OCI-LY3 (cell line): ENCODE data around the gene CPZ.

ENCODE experiments used
- EZH2phosphoT487 ChIP-seq: fragments of 200-600 bp; shearing (Covaris generic); IDR thresholded peaks from 2 replicates; pipeline ENCODE4 v1.6.1; 2018; ENCODE audit warnings: antibody characterized with exemption, mixed run types, low read depth
- TF ChIP-seq, protein P1 (sequence below): fragments of 200-600, 300-600 bp; sonication (generic); IDR thresholded peaks from 2 replicates; pipeline ENCODE4 v1.5.1; 2014; ENCODE audit warnings: antibody characterized with exemption, low read length, low read depth

DNA sequence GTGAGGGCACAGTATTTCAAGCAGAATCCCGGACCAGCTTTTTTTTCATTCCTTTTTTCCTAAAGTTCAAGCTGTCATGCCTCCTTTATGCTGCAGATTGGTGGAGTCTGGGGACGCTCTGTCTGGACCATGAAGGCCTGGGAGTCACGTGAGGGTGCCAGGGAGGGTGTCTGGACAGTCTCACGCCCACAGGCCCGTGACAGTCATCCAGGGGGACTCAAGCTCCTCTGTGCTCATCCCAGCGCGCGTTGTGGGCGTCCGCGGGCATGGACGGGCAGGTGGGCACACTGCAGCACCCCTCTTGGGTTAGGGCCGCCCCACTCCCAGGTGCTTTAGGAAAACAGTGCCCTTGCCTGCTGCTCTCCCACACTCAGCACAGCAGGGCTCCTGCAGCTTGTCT is 4.8 kb downstream of the CPZ start:
- TF ChIP-seq, protein P1, sequence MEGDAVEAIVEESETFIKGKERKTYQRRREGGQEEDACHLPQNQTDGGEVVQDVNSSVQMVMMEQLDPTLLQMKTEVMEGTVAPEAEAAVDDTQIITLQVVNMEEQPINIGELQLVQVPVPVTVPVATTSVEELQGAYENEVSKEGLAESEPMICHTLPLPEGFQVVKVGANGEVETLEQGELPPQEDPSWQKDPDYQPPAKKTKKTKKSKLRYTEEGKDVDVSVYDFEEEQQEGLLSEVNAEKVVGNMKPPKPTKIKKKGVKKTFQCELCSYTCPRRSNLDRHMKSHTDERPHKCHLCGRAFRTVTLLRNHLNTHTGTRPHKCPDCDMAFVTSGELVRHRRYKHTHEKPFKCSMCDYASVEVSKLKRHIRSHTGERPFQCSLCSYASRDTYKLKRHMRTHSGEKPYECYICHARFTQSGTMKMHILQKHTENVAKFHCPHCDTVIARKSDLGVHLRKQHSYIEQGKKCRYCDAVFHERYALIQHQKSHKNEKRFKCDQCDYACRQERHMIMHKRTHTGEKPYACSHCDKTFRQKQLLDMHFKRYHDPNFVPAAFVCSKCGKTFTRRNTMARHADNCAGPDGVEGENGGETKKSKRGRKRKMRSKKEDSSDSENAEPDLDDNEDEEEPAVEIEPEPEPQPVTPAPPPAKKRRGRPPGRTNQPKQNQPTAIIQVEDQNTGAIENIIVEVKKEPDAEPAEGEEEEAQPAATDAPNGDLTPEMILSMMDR, result no peak
- TF ChIP-seq EZH2phosphoT487, result no peak
